ENCODE data around the gene EXT2.

DNA sequence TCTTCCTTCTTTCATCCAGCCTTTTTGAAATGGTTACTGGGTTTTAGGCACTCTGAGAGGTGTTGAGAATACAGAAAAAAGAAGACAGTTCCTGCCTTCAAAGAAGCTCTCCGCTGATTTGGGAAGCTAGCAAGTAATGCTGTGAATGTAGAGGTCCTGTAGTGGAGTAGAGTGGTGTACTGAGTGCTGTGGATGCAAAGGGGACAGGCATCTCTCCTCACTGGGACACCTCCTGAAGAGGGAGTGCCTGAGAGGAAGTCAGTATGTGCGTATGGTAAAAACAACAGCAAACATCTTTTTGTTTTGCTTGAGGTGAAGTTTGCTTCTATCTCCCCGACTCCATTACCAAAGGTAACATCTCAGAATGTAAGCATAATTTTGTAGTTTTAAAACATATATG, 77.5 kb downstream of the EXT2 start:
- TF ChIP-seq GATA3 (IDR thresholded peaks at IDR 0.05; ENCODE audit: low read depth, low read length) (no peak), GATA2 (IDR thresholded peaks at IDR 0.05; ENCODE audit: low read depth, low read length) (no peak)
